HepG2 (cell line): ENCODE data around the gene PLB1. TPM values are rescaled to one million over a fixed set of nuclear protein-coding genes. Genes with fewer than 3 reads are reported as not detected.

Source experiments
- ATAC-seq: fragments of 200-7000 bp; cut with Tn5 transposase; 3 replicates; pipeline ENCODE4 v1.9.1; 2020; ENCODE audit warnings: mild to moderate bottlenecking, moderate library complexity
- BruUV-seq: library from RNA; stranded (reverse); fragments of 400-500 nt; replicated peaks from 2 replicates; lab custom pipeline; 2021; lab: Mats Ljungman, UMichigan
- CTCF ChIA-PET: fragments of 300-600 bp; formaldehyde crosslinking; extraction: SDS; loops from one replicate; lab custom pipeline; 2021; ENCODE audit warnings: low total read pairs, inconsistent platforms, low intra/inter-chr PET ratio; lab: Yijun Ruan, JAX
- POLR2A ChIA-PET: fragments of 350-600 bp; sonication (Branson Sonifier 250); formaldehyde crosslinking; loops from one replicate; lab custom pipeline; 2020; ENCODE audit warnings: antibody characterized with exemption, inconsistent platforms; lab: Yijun Ruan, JAX
- DNase-seq: peaks from one replicate; pipeline ENCODE4 v3.0.0-alpha.2; 2015; ENCODE audit warnings: low spot score
- FAIRE-seq: peaks from 3 replicates; lab custom pipeline; 2011; peaks lifted over from hg19 to GRCh38; lab: Jason Lieb, UNC
- H2AFZ ChIP-seq: one replicate; pipeline ENCODE4 v1.6.1; 2011; ENCODE audit warnings: low read length, inconsistent platforms
- H3K27ac ChIP-seq: fragments of 300-600 bp; 3 replicates; pipeline ENCODE4 v1.8.0; 2011; ENCODE audit warnings: mixed run types, mild to moderate bottlenecking, mixed read lengths, low read length, inconsistent platforms; ENCODE audit not compliant: insufficient read depth; ENCODE audit errors: extremely low read length
- H3K27me3 ChIP-seq, 2 experiments: fragments of 200-600 bp in 1 of 2; 2 replicates in 1 of 2; 3 replicates in 1 of 2; pipeline versions ENCODE4 v1.6.0 to v1.8.0; 2011; ENCODE audit warnings: low read length in 2 of 2, mild to moderate bottlenecking in 2 of 2, moderate library complexity in 2 of 2, inconsistent platforms in 1 of 2; ENCODE audit not compliant: insufficient read depth in 2 of 2, control insufficient read depth in 1 of 2
- H3K36me3 ChIP-seq, 2 experiments: fragments of 200-600 bp in 1 of 2; replicated peaks in 1 of 2; 2 replicates in 1 of 2; 3 replicates in 1 of 2; pipeline versions ENCODE4 v1.5.1 to v1.8.0; 2011; ENCODE audit warnings: low read length in 2 of 2, inconsistent platforms in 1 of 2; ENCODE audit not compliant: insufficient read depth in 2 of 2, control insufficient read depth in 1 of 2
- H3K4me1 ChIP-seq: 2 replicates; pipeline ENCODE4 v1.5.1; 2012; ENCODE audit warnings: low read length, inconsistent platforms; ENCODE audit not compliant: insufficient read depth
- H3K4me2 ChIP-seq: 2 replicates; pipeline ENCODE4 v1.6.0; 2011; ENCODE audit warnings: low read depth, low read length, inconsistent platforms
- H3K4me3 ChIP-seq, 3 experiments: fragments of 200-600 bp in 1 of 3; sonication (generic), shearing (Covaris generic) in 1 of 3; replicated peaks in 1 of 3; 2 replicates each; pipeline ENCODE4 v1.5.1; 2011 to 2016; ENCODE audit warnings: low read length in 3 of 3, inconsistent platforms in 2 of 3, low read depth in 2 of 3, mild to moderate bottlenecking in 2 of 3, control low read depth in 1 of 3, mixed read lengths in 1 of 3; ENCODE audit not compliant: insufficient read depth in 1 of 3
- H3K79me2 ChIP-seq: one replicate; pipeline ENCODE4 v1.6.1; 2011; ENCODE audit warnings: low read length, inconsistent platforms; ENCODE audit not compliant: insufficient read depth
- H3K9ac ChIP-seq: 2 replicates; pipeline ENCODE4 v1.6.0; 2011; ENCODE audit warnings: mild to moderate bottlenecking, low read depth, low read length, inconsistent platforms; ENCODE audit not compliant: insufficient read depth
- H3K9me3 ChIP-seq: 2 replicates; pipeline ENCODE4 v1.5.1; 2012; ENCODE audit warnings: mild to moderate bottlenecking, low read length
- H4K20me1 ChIP-seq: 2 replicates; pipeline ENCODE4 v1.6.0; 2011; ENCODE audit warnings: inconsistent platforms, mild to moderate bottlenecking, low read length, moderate library complexity; ENCODE audit not compliant: insufficient read depth
- DMAP1 ChIP-seq: IDR thresholded peaks from 2 replicates; pipeline ENCODE4 v1.6.1; 2016
- FOXJ3 ChIP-seq: sonication (generic); formaldehyde crosslinking; IDR thresholded peaks from 2 replicates; pipeline ENCODE4 v1.4.0; 2020; ENCODE audit warnings: missing genetic modification reagents, mild to moderate bottlenecking, borderline replicate concordance
- HDAC1 ChIP-seq: sonication (generic); formaldehyde crosslinking; IDR thresholded peaks from 2 replicates; pipeline ENCODE4 v1.5.1; 2020; ENCODE audit warnings: mild to moderate bottlenecking, missing genetic modification reagents
- NFIB ChIP-seq: sonication (generic); formaldehyde crosslinking; IDR thresholded peaks from 2 replicates; pipeline ENCODE4 v1.9.0; 2021; ENCODE audit warnings: missing genetic modification reagents, mild to moderate bottlenecking, borderline replicate concordance
- NRL ChIP-seq: sonication (generic); formaldehyde crosslinking; IDR thresholded peaks from 2 replicates; pipeline ENCODE4 v1.5.0; 2020; ENCODE audit warnings: missing genetic modification reagents, mild to moderate bottlenecking, moderate library complexity, borderline replicate concordance
- POLR2G ChIP-seq: fragments of 200-400 bp; formaldehyde crosslinking; IDR thresholded peaks from 2 replicates; pipeline ENCODE4 v1.6.1; 2018; ENCODE audit warnings: mild to moderate bottlenecking, low read depth, low read length, moderate library complexity
- SALL2 ChIP-seq: sonication (generic); formaldehyde crosslinking; IDR thresholded peaks from 2 replicates; pipeline ENCODE4 v1.8.1; 2023; ENCODE audit warnings: mild to moderate bottlenecking, missing genetic modification reagents, inconsistent platforms
- SP1 ChIP-seq, 2 experiments: fragments of 450-650 bp in 1 of 2; sonication (generic) in 1 of 2; formaldehyde crosslinking in 1 of 2; IDR thresholded peaks; 2 replicates each; pipeline versions ENCODE4 v1.4.0 to v1.6.1; 2016 to 2020; ENCODE audit warnings: missing genetic modification reagents in 1 of 2
- THAP11 ChIP-seq: IDR thresholded peaks from 2 replicates; pipeline ENCODE4 v1.6.1; 2016; ENCODE audit warnings: missing biosample characterization, missing genetic modification reagents
- TMF1 ChIP-seq: sonication (generic); formaldehyde crosslinking; IDR thresholded peaks from 2 replicates; pipeline ENCODE4 v1.8.1; 2022; ENCODE audit warnings: low read depth, missing genetic modification reagents
- USF2 ChIP-seq, 2 experiments: sonication (generic) in 1 of 2; formaldehyde crosslinking in 1 of 2; IDR thresholded peaks; 2 replicates each; pipeline versions ENCODE4 v1.5.1 to v1.6.1; 2011 to 2020; ENCODE audit warnings: borderline replicate concordance in 1 of 2, low read depth in 1 of 2, low read length in 1 of 2, mild to moderate bottlenecking in 1 of 2, missing genetic modification reagents in 1 of 2, moderate library complexity in 1 of 2
- WIZ ChIP-seq: sonication (generic); formaldehyde crosslinking; IDR thresholded peaks from 2 replicates; pipeline ENCODE4 v1.5.1; 2020; ENCODE audit warnings: mild to moderate bottlenecking, missing genetic modification reagents
- ZNF333 ChIP-seq: sonication (generic); formaldehyde crosslinking; IDR thresholded peaks from 2 replicates; pipeline ENCODE4 v1.4.0; 2020; ENCODE audit warnings: mild to moderate bottlenecking, missing genetic modification reagents, borderline replicate concordance
- ZNF530 ChIP-seq: sonication (generic); formaldehyde crosslinking; IDR thresholded peaks from 2 replicates; pipeline ENCODE4 v1.5.0; 2020; ENCODE audit warnings: low read depth, mild to moderate bottlenecking, missing genetic modification reagents
- ZNF557 ChIP-seq: sonication (generic); formaldehyde crosslinking; IDR thresholded peaks from 2 replicates; pipeline ENCODE4 v1.4.0; 2020; ENCODE audit warnings: missing genetic modification reagents
- ZNF672 ChIP-seq: sonication (generic); formaldehyde crosslinking; IDR thresholded peaks from 2 replicates; pipeline ENCODE4 v1.8.1; 2022; ENCODE audit warnings: missing genetic modification reagents
- ZZZ3 ChIP-seq: sonication (generic); formaldehyde crosslinking; IDR thresholded peaks from 2 replicates; pipeline ENCODE4 v1.4.0; 2020; ENCODE audit warnings: missing genetic modification reagents, mild to moderate bottlenecking, borderline replicate concordance
- WGBS: methylation state at CpG from one replicate; pipeline ENCODE4 v1.1.6; 2017; ENCODE audit warnings: low lambda C conversion rate; 5-methylcytosine and 5-hydroxymethylcytosine counted together
- in situ Hi-C: cut with HindIII; loops from 2 replicates; pipeline ENCODE4 v1.10.0; 2017; ENCODE audit warnings: low pct_unique_long_range_greater_than_20kb; ENCODE audit not compliant: extremely low pct_ligation_motif_present
- intact Hi-C: fragments of 100-400 bp; cut with micrococcal nuclease; formaldehyde crosslinking; loops from one replicate; pipeline ENCODE4 v1.10.0; 2022; ENCODE audit not compliant: unreplicated experiment
- polyA plus RNA-seq, 8 experiments: library from polyadenylated mRNA; depleted of rRNA in 3 of 8; stranded (reverse) in 7 of 8; unstranded in 1 of 8; fragments of >200 nt; fragmentation: Illumina TruSeq in 4 of 8; extraction: Trizol in 4 of 8; gene quantifications; 2 replicates each; pipeline versions ENCODE4 v1.2.1 to v1.2.3, GENCODE V29; 2011 to 2016; ENCODE audit warnings: low read depth in 4 of 8, missing spikeins in 1 of 8, mixed read lengths in 1 of 8; ENCODE audit not compliant: insufficient read depth in 1 of 8
- total RNA-seq, 5 experiments: library from RNA; depleted of rRNA; stranded (reverse); fragments of >200 nt; fragmentation: Illumina TruSeq; extraction: Trizol; gene quantifications; 2 replicates each; pipeline ENCODE4 v1.2.3, GENCODE V29; 2016; ENCODE audit warnings: low read depth in 1 of 5
- TF ChIP-seq, protein P1 (sequence below): sonication (generic); formaldehyde crosslinking; IDR thresholded peaks from 2 replicates; pipeline ENCODE4 v1.4.0; 2020; ENCODE audit warnings: missing genetic modification reagents, borderline replicate concordance
- TF ChIP-seq, protein P2 (sequence below): sonication (generic); formaldehyde crosslinking; IDR thresholded peaks from 2 replicates; pipeline ENCODE4 v1.4.0; 2020; ENCODE audit warnings: missing genetic modification reagents, borderline replicate concordance

The PLB1 gene
- total and polyA plus RNA-seq, 2 of the 13 experiments (the other 11 are each of a cell fraction or from before 2014, with no cell fraction given): 0.20 to 1.8 TPM

GRCh38 chr2:28515176-28515751, 19.4 kb downstream of the PLB1 start:
- POLR2A ChIA-PET: no interaction called here
- TF ChIP-seq ZNF333 (CRISPR knock-in tag): no peak
- TF ChIP-seq NFIB: no peak
- no peak for TF ChIP-seq ZNF557 (CRISPR knock-in tag)
- TF ChIP-seq TMF1: no peak
- TF ChIP-seq HDAC1 (CRISPR knock-in tag): no peak
- TF ChIP-seq, protein P1, sequence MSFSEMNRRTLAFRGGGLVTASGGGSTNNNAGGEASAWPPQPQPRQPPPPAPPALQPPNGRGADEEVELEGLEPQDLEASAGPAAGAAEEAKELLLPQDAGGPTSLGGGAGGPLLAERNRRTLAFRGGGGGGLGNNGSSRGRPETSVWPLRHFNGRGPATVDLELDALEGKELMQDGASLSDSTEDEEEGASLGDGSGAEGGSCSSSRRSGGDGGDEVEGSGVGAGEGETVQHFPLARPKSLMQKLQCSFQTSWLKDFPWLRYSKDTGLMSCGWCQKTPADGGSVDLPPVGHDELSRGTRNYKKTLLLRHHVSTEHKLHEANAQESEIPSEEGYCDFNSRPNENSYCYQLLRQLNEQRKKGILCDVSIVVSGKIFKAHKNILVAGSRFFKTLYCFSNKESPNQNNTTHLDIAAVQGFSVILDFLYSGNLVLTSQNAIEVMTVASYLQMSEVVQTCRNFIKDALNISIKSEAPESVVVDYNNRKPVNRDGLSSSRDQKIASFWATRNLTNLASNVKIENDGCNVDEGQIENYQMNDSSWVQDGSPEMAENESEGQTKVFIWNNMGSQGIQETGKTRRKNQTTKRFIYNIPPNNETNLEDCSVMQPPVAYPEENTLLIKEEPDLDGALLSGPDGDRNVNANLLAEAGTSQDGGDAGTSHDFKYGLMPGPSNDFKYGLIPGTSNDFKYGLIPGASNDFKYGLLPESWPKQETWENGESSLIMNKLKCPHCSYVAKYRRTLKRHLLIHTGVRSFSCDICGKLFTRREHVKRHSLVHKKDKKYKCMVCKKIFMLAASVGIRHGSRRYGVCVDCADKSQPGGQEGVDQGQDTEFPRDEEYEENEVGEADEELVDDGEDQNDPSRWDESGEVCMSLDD: no peak
- TF ChIP-seq POLR2G: no peak
- no peak for TF ChIP-seq ZNF672 (CRISPR knock-in tag)
- no peak for TF ChIP-seq SP1 (IDR thresholded peaks at IDR 0.05)
- TF ChIP-seq SP1 (CRISPR knock-in tag; IDR thresholded peaks at IDR 0.05): no peak
- no peak for TF ChIP-seq SALL2 (CRISPR knock-in tag)
- no peak for TF ChIP-seq WIZ (CRISPR knock-in tag)
- no peak for TF ChIP-seq ZZZ3 (CRISPR knock-in tag)
- TF ChIP-seq FOXJ3 (CRISPR knock-in tag): no peak
- TF ChIP-seq NRL (CRISPR knock-in tag): no peak
- no peak for TF ChIP-seq ZNF530 (CRISPR knock-in tag)
- TF ChIP-seq THAP11 (CRISPR knock-in tag): no peak
- TF ChIP-seq USF2 (IDR thresholded peaks at IDR 0.05; ENCODE audit: low read depth, low read length): no peak
- TF ChIP-seq USF2 (CRISPR knock-in tag; IDR thresholded peaks at IDR 0.05; ENCODE audit: borderline replicate concordance): no peak
- TF ChIP-seq DMAP1 (CRISPR knock-in tag): no peak
- TF ChIP-seq, protein P2, sequence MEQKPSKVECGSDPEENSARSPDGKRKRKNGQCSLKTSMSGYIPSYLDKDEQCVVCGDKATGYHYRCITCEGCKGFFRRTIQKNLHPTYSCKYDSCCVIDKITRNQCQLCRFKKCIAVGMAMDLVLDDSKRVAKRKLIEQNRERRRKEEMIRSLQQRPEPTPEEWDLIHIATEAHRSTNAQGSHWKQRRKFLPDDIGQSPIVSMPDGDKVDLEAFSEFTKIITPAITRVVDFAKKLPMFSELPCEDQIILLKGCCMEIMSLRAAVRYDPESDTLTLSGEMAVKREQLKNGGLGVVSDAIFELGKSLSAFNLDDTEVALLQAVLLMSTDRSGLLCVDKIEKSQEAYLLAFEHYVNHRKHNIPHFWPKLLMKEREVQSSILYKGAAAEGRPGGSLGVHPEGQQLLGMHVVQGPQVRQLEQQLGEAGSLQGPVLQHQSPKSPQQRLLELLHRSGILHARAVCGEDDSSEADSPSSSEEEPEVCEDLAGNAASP (CRISPR knock-in tag): no peak

More at GRCh38 chr2:28515176-28515751, 19.4 kb downstream of the PLB1 start:
- BruUV-seq: no TSS peak
- DNase-seq (no peak), FAIRE-seq (no peak), ATAC-seq (no peak)
- Histone ChIP-seq H3K27me3 (peaks cover 0 to 20% of the 10 kb centered on the region in 2 experiments; a peak in 2 of 5 replicates), H4K20me1 (no peaks in the 10 kb centered on the region), H3K36me3 (no peaks in the 10 kb centered on the region), H3K9me3 (no peaks in the 10 kb centered on the region), H3K79me2 (no peaks in the 10 kb centered on the region), H3K27ac (no peak overlapping the region), H3K4me3 (no peak overlapping the region), H2AFZ (no peak overlapping the region), H3K4me2 (no peak overlapping the region), H3K4me1 (no peaks in the 10 kb centered on the region), H3K9ac (no peak overlapping the region)
- intact Hi-C loops: no loop called here
- 50% methylated on average over 5 of the region's 5 CpGs for WGBS
- in situ Hi-C loops: no loop called here
- CTCF ChIA-PET: no interaction called here
